ENCODE data around the gene GPR85.
"Not testable (repeated sequence)": the region's sequence is repeated elsewhere in the genome, so short reads cannot be mapped to it uniquely, and the experiment has no call there.

The GPR85 gene

DNA sequence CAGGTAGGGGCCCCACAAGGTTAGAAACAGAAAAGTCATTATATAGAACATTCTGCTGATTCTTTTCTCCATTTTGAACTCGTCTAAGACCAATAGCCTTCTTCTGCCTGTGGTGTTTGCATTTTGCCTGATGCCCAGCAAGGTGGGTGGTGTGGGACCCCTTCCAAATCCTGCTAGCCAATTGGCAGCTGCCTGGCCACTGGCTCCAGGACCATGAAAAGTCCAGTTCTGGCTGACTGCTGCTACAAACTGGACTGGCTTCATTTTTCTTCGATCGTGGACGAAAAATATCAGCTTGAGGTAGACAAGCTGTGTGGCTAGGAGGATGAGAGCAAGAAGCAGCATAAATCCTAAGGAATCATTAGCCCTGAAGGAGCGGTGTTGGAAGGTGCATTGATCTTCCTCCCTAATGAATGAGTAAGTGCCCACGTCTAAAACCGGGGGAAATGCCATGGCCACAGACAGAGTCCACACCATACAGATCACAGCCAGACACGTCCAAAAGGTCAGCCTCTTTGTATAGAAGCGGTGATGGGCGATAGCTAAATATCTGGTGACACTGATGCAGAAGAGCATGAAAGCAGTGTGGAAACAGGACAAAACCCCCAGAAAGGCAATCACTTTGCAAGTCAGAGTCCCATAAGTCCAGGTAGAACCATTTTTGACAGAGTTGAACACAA, 2.7 kb downstream of the GPR85 start:
- DNase-seq, result no peak

DNA sequence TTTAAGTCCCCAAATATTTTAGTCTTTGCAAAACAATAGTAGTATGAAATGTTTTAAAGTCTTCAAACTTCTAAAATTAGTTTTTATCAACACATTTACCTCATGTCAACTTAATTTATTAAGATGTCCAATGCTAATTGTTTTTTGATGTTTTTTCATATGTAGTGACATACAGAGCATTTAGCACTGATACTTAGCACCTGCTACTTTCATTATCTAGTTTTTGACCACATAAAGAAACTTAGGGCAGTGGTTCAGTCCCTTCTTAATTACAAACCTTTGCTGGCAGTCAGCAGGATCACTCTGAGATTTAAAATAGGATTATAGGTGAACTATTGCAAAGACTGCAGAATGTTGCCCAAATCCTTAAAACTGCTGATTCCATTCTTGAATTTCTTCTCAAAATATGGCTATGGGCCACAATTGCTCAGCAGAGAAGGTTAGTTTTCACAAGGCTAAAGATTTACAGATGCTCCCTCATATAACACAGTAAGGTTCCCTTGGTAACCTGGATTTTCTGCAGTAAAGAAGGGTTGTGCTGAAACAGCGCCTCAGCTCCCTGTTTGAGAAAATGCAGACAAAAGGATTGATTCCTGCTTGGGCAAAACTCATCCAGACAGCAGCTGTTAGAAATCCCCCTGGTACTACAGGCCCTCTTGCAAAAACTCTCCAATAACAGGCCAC, 3.4 kb downstream of the GPR85 start:
- DNase-seq, result no peak

DNA sequence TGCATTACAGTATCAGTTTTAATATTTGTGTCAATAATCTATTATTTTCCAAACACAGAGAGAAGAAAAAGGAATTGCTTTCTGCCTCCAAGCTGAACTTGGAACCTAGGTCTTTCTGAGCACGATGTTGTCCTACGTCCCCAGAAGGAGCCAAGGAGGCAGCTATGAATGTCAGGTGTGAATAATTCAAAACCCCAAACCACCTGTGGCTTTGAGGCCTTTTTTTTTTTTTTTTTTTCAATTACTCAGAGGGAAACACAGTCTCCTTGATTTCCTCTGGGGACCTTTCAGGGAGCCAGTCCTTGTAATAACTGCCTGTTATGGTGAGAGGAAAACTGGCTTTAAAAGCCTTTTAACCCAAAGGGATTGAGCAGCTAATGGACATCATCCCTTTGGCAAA, 8.3 kb downstream of the GPR85 start:
- DNase-seq, result no peak

DNA sequence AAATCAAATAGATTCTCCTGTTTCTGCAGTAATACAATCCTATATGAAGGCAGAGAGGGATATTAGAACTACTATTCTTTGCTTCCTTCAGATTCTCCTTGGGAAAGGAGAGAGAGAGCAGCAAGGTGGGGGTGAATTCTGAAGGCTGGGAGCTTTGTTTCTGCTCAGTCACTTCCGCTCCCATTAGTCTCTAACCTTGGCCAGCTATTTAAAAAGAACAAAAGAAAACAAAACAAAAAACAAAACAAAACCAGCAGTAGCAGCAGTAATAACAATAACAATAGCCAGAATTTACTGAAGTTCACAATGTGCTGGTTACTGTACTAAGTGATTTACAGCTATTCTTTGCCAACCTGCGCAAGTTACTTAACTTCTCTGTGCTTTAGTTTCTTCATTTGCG, 9.9 kb downstream of the GPR85 start:
- no peak for DNase-seq

DNA sequence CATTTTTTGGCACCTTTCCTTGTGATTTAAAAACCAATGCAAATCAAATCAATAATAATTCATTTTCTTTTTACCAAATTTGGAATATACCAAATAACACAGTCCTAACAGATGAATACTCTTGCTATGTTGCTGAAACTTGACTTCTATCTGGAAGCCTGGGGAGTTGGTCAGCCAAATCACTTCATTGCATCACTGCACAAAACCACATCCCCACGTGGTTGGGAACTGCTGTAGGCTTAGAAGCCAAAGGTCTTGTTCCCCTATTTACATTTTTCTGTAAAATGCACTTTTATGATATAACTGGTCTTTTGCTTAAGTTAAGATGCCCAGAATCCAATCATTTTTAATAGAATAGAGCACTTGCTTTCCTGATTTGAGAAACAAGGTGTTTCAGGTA, 15.2 kb downstream of the GPR85 start:
- DNase-seq, result no peak

DNA sequence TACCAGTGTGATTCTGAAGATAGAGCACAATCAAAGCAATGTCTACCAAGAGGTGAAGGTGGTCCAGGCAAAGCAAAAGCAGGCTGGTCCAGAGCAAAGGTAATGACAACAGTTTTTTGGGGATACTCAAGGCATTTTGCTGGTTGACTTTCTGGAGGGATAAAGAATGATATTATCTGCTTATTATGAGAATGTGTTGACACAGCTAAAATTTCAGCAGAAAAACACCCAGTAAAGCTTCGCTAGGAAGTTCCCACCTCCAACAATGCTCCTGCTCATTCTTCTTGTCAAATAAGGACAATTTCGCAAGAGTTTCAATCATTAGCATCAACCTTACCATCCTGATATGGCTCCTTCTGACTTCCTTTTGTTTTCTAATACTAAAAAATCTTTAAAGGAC, 24.1 kb downstream of the GPR85 start:
- no peak for DNase-seq

DNA sequence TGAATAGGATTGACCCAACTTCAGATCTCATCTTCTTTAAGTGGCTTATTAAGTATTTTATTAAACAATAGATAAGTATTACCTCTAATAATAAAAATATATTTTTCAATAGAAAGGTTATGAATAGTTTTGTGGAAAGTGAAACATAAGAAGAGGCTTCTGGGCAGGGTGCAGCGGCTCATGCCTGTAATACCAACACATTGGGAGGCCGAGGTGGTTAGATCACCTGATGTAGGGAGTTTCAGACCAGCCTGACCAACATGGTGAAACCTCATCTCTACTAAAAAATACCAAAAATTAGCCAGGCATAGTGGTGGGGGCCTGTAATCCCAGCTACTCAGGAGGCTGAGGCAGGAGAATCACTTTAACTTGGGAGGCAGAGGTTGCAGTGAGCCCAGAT, 26.5 kb downstream of the GPR85 start:
- DNase-seq, result no peak

DNA sequence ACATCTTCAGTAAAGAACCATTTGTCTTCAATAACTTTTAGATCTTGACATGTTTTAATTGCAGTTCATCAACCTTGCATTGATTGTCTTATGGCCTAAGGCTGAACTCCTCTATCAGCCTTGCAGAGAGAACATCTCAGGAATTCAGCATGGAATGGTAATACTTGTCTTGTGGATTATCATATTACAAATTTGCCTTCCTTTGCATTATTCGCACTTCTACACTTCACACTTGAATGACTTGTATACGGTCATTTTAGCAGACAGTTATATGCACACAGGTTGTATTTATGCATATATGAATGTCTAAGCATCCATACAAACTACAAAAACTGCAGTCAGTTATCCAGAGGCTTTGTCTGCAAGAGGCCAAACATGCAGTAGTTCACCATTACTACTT, 31.7 kb downstream of the GPR85 start:
- no peak for DNase-seq

DNA sequence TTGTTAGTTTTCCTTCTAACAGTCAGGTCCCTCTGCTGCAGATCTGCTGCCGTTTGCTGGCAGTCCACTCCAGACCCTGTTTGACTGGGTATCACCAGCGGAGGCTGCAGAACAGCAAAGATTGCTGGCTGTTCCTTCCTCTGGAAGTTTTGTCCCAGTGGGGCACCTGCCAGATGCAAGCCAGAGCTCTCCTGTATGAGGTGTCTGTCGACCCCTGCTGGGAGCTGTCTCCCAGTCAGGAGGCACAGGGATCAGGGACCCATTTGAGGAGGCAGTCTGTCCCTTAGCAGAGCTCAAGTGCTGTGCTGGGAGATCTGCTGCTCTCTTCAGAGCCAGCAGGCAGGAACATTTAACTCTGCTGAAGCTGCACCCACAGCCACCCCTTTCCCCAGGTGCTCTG, 32.4 kb downstream of the GPR85 start:
- not testable (repeated sequence) for DNase-seq

DNA sequence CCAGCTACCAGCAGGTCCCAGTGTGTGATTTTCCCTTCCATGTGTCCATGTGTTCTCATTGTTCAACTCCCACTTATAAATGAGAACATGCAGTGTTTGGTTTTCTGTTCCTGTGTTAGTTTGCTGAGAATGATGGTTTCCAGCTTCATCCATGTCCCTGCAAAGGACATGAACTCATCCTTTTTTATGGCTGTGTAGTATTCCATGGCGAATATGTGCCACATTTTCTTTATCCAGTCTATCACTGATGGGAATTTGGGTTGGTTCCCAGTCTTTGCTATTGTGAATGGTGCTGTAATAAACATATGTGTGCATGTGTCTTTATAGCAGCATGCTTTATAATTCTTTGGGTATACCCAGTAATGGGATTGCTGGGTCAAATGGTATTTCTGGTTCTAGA, 37.4 kb downstream of the GPR85 start:
- DNase-seq, result not testable (repeated sequence)

DNA sequence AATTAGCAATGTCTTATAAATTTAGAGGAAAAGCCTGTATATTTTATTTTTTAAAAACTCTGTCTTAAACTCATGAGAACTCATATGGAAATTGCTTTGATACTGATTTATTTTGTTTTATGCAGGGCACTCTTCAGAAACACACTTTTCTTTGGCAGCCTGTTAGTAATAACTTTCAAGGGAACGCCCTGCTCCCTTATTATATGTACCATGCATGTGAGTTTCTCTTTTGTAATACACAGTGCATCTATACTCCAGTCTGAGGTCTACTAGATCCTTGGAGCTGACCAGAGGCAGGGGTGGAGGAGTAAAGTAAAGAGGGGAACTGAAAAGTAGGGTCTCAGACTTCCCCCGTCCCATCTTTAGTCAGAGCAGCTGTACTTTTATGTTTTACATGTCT, 40.2 kb downstream of the GPR85 start:
- no peak for DNase-seq

DNA sequence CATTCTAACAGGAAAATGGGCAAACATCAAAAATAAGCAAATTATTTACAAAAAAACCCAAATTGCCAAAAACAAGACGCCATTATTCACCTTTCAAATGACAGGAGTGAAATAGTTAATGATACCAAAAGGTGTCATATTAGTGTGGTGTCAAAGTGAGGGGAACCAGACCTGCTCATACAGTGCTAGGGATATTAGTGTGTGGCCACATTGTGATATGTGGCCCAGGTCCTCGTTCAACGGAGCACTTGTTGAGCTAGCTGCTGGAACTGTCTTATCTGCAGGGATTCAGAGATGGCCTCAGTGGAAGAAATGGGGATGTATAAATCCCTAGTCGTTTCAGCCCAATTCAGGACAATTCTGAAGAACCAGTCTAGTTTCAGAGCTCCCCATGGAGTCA, 41.2 kb downstream of the GPR85 start:
- DNase-seq, result no peak

DNA sequence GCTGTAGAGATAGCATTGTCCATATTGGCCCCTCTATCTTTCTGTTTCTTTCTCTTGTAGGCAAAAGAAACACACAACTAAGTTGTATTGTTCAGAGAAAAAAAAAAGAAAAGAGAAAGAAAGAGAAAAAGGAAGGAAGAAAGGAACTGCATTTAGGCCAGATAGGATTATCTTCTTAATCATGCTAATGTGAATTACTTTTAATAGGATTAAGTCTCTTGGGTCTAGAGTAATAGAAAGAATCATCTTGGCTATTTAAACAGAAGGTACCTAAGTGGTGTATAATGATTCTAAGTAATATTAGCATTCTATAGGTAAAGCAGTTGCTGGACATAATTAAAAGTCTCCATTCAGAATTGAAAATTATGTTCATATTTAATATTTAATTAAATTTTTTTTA, 42.2 kb downstream of the GPR85 start:
- DNase-seq, result no peak

DNA sequence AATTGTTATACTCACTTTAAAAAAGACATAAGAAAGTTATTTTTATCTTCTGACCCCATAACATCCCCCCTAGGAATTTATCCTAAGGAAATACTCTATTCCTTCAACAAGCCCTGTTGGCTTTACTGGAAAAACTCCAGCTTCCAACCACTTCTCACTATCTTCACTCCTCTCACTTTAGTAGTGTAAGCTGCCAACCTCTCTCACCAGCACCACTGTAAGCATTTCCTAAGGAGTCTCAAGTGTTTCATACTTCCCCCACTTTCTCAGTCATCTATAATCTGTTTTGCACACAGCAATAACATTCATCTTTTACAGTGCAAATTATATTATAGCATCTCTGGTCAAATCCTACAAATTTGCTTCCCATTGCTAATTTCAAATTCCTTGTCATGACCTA, 45.8 kb downstream of the GPR85 start:
- DNase-seq, result no peak

DNA sequence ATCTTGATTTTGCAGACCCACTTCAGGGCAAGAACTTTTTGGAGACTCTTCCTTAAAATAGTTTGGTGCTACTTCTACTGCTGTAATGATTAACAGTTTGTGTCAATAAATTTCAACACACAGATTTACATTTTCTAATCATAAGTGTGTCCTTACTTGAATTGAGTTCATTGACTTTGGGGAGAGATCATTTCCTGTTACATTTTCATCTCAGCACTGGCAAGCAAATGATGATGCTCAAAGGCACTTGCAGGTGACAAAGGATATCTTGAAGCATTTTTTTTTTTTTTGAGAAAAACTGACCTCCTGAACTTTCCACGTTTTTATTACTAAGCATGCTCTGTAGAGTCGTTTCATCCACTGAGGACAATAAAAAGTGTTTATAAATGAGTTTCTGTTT, 52.7 kb downstream of the GPR85 start:
- DNase-seq, result no peak
